ENCODE measurements around the gene BCL11B.

DNA sequence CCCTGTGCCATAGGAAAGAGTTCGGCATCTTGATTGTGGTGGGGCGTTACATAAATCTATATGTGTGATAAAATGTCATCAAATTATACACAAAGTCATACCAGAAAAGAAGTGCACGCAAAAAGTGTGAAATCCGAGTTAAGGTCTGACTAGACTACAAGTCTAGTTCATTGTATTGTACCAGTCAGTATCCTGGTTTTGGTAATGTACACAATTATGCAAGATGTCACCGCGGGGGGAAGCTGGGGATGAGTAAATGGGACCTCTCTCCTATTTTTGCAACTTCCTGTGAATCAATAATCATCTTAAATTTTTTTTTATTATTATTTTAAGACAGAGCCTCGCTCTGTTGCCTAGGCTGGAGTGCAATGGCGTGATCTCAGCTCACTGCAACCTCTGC is 43.2 kb upstream of the BCL11B start:
- TF ChIP-seq, protein P1, sequence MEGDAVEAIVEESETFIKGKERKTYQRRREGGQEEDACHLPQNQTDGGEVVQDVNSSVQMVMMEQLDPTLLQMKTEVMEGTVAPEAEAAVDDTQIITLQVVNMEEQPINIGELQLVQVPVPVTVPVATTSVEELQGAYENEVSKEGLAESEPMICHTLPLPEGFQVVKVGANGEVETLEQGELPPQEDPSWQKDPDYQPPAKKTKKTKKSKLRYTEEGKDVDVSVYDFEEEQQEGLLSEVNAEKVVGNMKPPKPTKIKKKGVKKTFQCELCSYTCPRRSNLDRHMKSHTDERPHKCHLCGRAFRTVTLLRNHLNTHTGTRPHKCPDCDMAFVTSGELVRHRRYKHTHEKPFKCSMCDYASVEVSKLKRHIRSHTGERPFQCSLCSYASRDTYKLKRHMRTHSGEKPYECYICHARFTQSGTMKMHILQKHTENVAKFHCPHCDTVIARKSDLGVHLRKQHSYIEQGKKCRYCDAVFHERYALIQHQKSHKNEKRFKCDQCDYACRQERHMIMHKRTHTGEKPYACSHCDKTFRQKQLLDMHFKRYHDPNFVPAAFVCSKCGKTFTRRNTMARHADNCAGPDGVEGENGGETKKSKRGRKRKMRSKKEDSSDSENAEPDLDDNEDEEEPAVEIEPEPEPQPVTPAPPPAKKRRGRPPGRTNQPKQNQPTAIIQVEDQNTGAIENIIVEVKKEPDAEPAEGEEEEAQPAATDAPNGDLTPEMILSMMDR (IDR thresholded peaks at IDR 0.05; ENCODE audit: poor library complexity): no peak
- TF ChIP-seq EZH2 (IDR thresholded peaks at IDR 0.05; ENCODE audit: borderline replicate concordance): no peak
